Kidney (tissue), 14 donors: Measurements from ENCODE around the gene SVOPL. TPM values are rescaled to one million over a fixed set of nuclear protein-coding genes. Genes with fewer than 3 reads are reported as not detected.

Source experiments
- DNase-seq, 5 donors: peaks; one replicate each; pipeline ENCODE4 v3.0.0-alpha.2; 2013 to 2020
- FAIRE-seq: peaks from 2 replicates; lab custom pipeline; 2012; peaks lifted over from hg19 to GRCh38; lab: Jason Lieb, UNC
- H3K27ac ChIP-seq, 2 donors: one replicate each; pipeline ENCODE4 v1.7.0; 2013; ENCODE audit warnings: low read depth in 2 of 2, low read length in 2 of 2, inconsistent platforms in 1 of 2
- H3K27me3 ChIP-seq: one replicate; pipeline ENCODE4 v1.7.1; 2013; ENCODE audit warnings: low read length, inconsistent platforms; ENCODE audit not compliant: control insufficient read depth, insufficient read depth
- H3K36me3 ChIP-seq, 3 donors: one replicate each; pipeline versions ENCODE4 v1.7.0 to v1.7.1; 2013; ENCODE audit warnings: low read length in 3 of 3, control low read depth in 1 of 3, inconsistent platforms in 1 of 3; ENCODE audit not compliant: insufficient read depth in 3 of 3, control insufficient read depth in 2 of 3
- H3K4me1 ChIP-seq, 3 donors: one replicate each; pipeline versions ENCODE4 v1.7.0 to v1.7.1; 2013; ENCODE audit warnings: low read length in 3 of 3, inconsistent platforms in 1 of 3, low read depth in 1 of 3; ENCODE audit not compliant: control insufficient read depth in 2 of 3, insufficient read depth in 2 of 3
- H3K4me3 ChIP-seq, 3 donors: one replicate each; pipeline versions ENCODE4 v1.7.0 to v1.8.1; 2013; ENCODE audit warnings: low read length in 3 of 3, control low read depth in 1 of 3, inconsistent platforms in 1 of 3
- H3K9ac ChIP-seq, 3 donors: one replicate each; pipeline versions ENCODE4 v1.7.0 to v1.7.1; 2013; ENCODE audit warnings: low read length in 3 of 3, control low read depth in 1 of 3, inconsistent platforms in 1 of 3
- H3K9me3 ChIP-seq, 3 donors: one replicate each; pipeline versions ENCODE4 v1.7.0 to v1.7.1; 2013; ENCODE audit warnings: low read length in 3 of 3, control low read depth in 1 of 3, inconsistent platforms in 1 of 3; ENCODE audit not compliant: control insufficient read depth in 2 of 3, insufficient read depth in 1 of 3
- intact Hi-C: fragments of 100-400 bp; cut with DNase I; formaldehyde crosslinking; loops from one replicate; pipeline ENCODE4 v1.11.1; 2022
- polyA plus RNA-seq: library from polyadenylated mRNA; stranded (reverse); fragments of 350-450 nt; fragmentation: Illumina TruSeq; extraction: RNeasy Lipid Tissue Mini Kit (QIAGEN cat#74804); gene quantifications from one replicate; pipeline ENCODE4 v1.2.3, GENCODE V29; 2014; ENCODE audit warnings: low read depth, low replicate concordance; ENCODE audit not compliant: insufficient read depth
- total RNA-seq: library from RNA; stranded (reverse); fragmentation: NEBNext Ultra II Directional; extraction: Animal tissue kit (Norgen Biotek cat#: 25700); gene quantifications from one replicate; pipeline ENCODE4 v1.2.1, GENCODE V29; 2021
- TF ChIP-seq, protein P1 (sequence below): IDR thresholded peaks from 3 replicates; pipeline ENCODE4 v1.5.1; 2012; ENCODE audit warnings: mild to moderate bottlenecking, moderate library complexity, borderline replicate concordance; ENCODE audit not compliant: insufficient read depth; ENCODE audit errors: extremely low read depth
- donor health status: control.
- donor health status: control.
- donor health status: control.
- donor health status: control.
- donor health status: control.
- donor health status: DM: yes; HTN: yes; CAD: no.
- donor health status: Normal renal cell carcinoma (clear cell type).

The SVOPL gene
- total and polyA plus RNA-seq, 2 donors from 2014 or later, result 2.4 to 5.1 TPM

- FAIRE-seq (no peak), DNase-seq (no peak)
- intact Hi-C loops, result no loop called here
- peaks cover 3 to 10% (median 10%) of the 10 kb centered on the region in 3 donors for H3K36me3 ChIP-seq
- no peak overlapping the region for H3K27ac ChIP-seq
- no peak overlapping the region for H3K9ac ChIP-seq
- H3K27me3 ChIP-seq, result no peaks in the 10 kb centered on the region
- H3K4me3 ChIP-seq, result no peak overlapping the region
- no peaks in the 10 kb centered on the region for H3K4me1 ChIP-seq
- H3K9me3 ChIP-seq, result no peaks in the 10 kb centered on the region
- TF ChIP-seq, protein P1, sequence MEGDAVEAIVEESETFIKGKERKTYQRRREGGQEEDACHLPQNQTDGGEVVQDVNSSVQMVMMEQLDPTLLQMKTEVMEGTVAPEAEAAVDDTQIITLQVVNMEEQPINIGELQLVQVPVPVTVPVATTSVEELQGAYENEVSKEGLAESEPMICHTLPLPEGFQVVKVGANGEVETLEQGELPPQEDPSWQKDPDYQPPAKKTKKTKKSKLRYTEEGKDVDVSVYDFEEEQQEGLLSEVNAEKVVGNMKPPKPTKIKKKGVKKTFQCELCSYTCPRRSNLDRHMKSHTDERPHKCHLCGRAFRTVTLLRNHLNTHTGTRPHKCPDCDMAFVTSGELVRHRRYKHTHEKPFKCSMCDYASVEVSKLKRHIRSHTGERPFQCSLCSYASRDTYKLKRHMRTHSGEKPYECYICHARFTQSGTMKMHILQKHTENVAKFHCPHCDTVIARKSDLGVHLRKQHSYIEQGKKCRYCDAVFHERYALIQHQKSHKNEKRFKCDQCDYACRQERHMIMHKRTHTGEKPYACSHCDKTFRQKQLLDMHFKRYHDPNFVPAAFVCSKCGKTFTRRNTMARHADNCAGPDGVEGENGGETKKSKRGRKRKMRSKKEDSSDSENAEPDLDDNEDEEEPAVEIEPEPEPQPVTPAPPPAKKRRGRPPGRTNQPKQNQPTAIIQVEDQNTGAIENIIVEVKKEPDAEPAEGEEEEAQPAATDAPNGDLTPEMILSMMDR, result no peak
Observed at GRCh38 chr7:138546829-138547228, 154.3 kb downstream of the SVOPL start.

DNA sequence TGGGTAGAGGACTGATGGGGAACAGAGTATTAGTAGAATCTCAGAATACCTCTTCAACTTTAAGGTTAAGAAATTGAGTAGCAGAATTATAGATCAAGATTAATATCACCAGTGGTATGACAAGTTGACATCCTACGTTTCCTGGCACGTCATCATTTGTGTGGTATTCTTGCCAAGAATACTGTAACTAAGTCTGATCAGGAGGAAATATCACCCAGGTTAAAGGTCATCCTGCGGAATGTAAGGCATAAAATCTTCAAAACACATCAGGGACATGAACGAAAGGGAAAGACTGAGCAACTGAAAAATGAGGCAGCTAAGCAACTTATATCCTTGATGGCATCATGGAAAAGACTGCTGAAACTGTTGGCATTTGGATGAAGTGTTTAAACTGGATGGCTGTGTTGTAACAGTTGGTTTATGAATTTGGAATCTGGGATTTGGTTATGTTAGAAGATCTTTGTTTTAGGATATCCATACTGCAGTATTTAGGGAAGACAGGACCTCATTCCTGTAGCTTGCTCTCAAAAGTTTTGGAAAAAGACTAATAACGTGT lies 155.0 kb downstream of the SVOPL start:
- intact Hi-C loops, result no loop called here
- Histone ChIP-seq H3K9me3 (no peaks in the 10 kb centered on the region), H3K36me3 (peaks cover 3 to 10% (median 7%) of the 10 kb centered on the region in 3 donors), H3K27me3 (no peaks in the 10 kb centered on the region), H3K27ac (no peak overlapping the region), H3K4me1 (no peaks in the 10 kb centered on the region), H3K4me3 (no peak overlapping the region), H3K9ac (no peak overlapping the region)
- DNase-seq, result peak in 1 of 5 donors; percentile 6
- FAIRE-seq, result no peak
- TF ChIP-seq, protein P1, result no peak

DNA sequence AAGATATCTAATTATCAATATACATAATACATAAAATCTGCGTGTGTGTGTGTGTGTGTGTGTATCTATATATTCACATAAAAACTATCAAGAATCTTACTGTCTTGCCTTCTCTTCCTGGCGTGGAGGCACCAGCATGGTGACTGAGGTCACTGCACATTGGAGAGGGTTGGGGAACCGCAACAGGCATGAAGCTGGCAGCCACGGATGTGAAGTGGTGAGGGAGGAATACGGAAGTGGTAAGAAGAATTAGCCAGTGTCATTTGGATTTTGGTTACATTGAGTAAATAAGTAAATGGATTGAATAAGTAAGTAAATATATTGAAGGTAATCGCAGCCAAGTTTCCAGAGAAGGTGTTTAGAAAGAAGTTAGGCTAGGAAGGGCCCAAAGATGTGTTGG lies 156.0 kb downstream of the SVOPL start:
- intact Hi-C loops, result no loop called here
- no peak overlapping the region for H3K9ac ChIP-seq
- H3K27ac ChIP-seq, result no peak overlapping the region
- TF ChIP-seq, protein P1, result no peak
- no peaks in the 10 kb centered on the region for H3K9me3 ChIP-seq
- H3K4me3 ChIP-seq, result no peak overlapping the region
- FAIRE-seq (no peak), DNase-seq (no peak)
- no peaks in the 10 kb centered on the region for H3K27me3 ChIP-seq
- no peaks in the 10 kb centered on the region for H3K4me1 ChIP-seq
- H3K36me3 ChIP-seq, result peaks cover 0 to 15% (median 7%) of the 10 kb centered on the region in 3 donors

Other genes starting within 250 kb of the SVOPL start
- 16.8 TPM for gene TRIM24, start 241.1 kb downstream of the SVOPL start, total RNA-seq
- 7.6 TPM for gene TRIM24, start 241.1 kb downstream of the SVOPL start, polyA plus RNA-seq
- gene TMEM213, start 96.6 kb upstream of the SVOPL start, total RNA-seq, result 30.2 TPM
- 96.9 TPM for gene TMEM213, start 96.6 kb upstream of the SVOPL start, polyA plus RNA-seq
- gene ATP6V0A4, start 96.8 kb upstream of the SVOPL start, total RNA-seq, result 30.5 TPM
- 140 TPM for gene ATP6V0A4, start 96.8 kb upstream of the SVOPL start, polyA plus RNA-seq